ENCODE data around the gene SLC6A7. TPM values are rescaled to one million over a fixed set of nuclear protein-coding genes. Genes with fewer than 3 reads are reported as not detected.

The SLC6A7 gene
- total RNA-seq, 1 experiment from 2014 or later: not detected

- H3K36me3 Mint-ChIP-seq (ENCODE audit: insufficient read depth, unreplicated experiment): peaks cover 5% of the 10 kb centered on the region
- no peak for DNase-seq
- H3K4me3 Mint-ChIP-seq (ENCODE audit: low read depth, unreplicated experiment): no peak overlapping the region
- no peak overlapping the region for H3K27ac Mint-ChIP-seq (ENCODE audit: unreplicated experiment)
- no peaks in the 10 kb centered on the region for H3K9me3 Mint-ChIP-seq (ENCODE audit: low read depth, unreplicated experiment)
- no TSS peak for BruUV-seq (replicated peaks)
- peaks cover 8% of the 10 kb centered on the region for H3K4me1 Mint-ChIP-seq (ENCODE audit: low read depth, unreplicated experiment)
- CTCF ChIA-PET: interaction anchor here (0.6 to 1.4 kb wide), 2 partner anchors 11 to 737 kb away, joined by 3 to 6 read pairs; no protein-coding TSS in a partner anchor
- TF ChIP-seq CTCF (IDR thresholded peaks at IDR 0.05; ENCODE audit: unreplicated experiment): no peak
- H3K27me3 Mint-ChIP-seq (ENCODE audit: unreplicated experiment): peaks cover 33% of the 10 kb centered on the region
- intact Hi-C loops (cut with micrococcal nuclease; ENCODE audit: unreplicated experiment): no loop called here
Observed at GRCh38 chr5:150146235-150146634, 43.6 kb upstream of the SLC6A7 start.

- no peak for DNase-seq
- H3K36me3 Mint-ChIP-seq (ENCODE audit: insufficient read depth, unreplicated experiment): peaks cover 5% of the 10 kb centered on the region
- CTCF ChIA-PET: no interaction called here
- no peak overlapping the region for H3K27ac Mint-ChIP-seq (ENCODE audit: unreplicated experiment)
- no peak overlapping the region for H3K4me3 Mint-ChIP-seq (ENCODE audit: low read depth, unreplicated experiment)
- no TSS peak for BruUV-seq (replicated peaks)
- intact Hi-C loops (cut with micrococcal nuclease; ENCODE audit: unreplicated experiment): no loop called here
- H3K27me3 Mint-ChIP-seq (ENCODE audit: unreplicated experiment): peaks cover 35% of the 10 kb centered on the region
- peaks cover 8% of the 10 kb centered on the region for H3K4me1 Mint-ChIP-seq (ENCODE audit: low read depth, unreplicated experiment)
- H3K9me3 Mint-ChIP-seq (ENCODE audit: low read depth, unreplicated experiment): no peaks in the 10 kb centered on the region
- TF ChIP-seq CTCF (IDR thresholded peaks at IDR 0.05; ENCODE audit: unreplicated experiment): no peak
Observed at GRCh38 chr5:150146862-150147601, 42.8 kb upstream of the SLC6A7 start.

- H3K27me3 Mint-ChIP-seq (ENCODE audit: unreplicated experiment): peaks cover 42% of the 10 kb centered on the region
- intact Hi-C loops (cut with micrococcal nuclease; ENCODE audit: unreplicated experiment): no loop called here
- H3K4me1 Mint-ChIP-seq (ENCODE audit: low read depth, unreplicated experiment): peaks cover 8% of the 10 kb centered on the region
- no TSS peak for BruUV-seq (replicated peaks)
- no peak for DNase-seq
- CTCF ChIA-PET: no interaction called here
- H3K9me3 Mint-ChIP-seq (ENCODE audit: low read depth, unreplicated experiment): no peaks in the 10 kb centered on the region
- H3K27ac Mint-ChIP-seq (ENCODE audit: unreplicated experiment): no peak overlapping the region
- TF ChIP-seq CTCF (IDR thresholded peaks at IDR 0.05; ENCODE audit: unreplicated experiment): no peak
- no peak overlapping the region for H3K4me3 Mint-ChIP-seq (ENCODE audit: low read depth, unreplicated experiment)
- H3K36me3 Mint-ChIP-seq (ENCODE audit: insufficient read depth, unreplicated experiment): peaks cover 5% of the 10 kb centered on the region
Observed at GRCh38 chr5:150147670-150148069, 42.2 kb upstream of the SLC6A7 start.

GRCh38 chr5:150148117-150148927 lies 41.5 kb upstream of the SLC6A7 start:
- CTCF ChIA-PET: no interaction called here
- no peak for TF ChIP-seq CTCF (IDR thresholded peaks at IDR 0.05; ENCODE audit: unreplicated experiment)
- intact Hi-C loops (cut with micrococcal nuclease; ENCODE audit: unreplicated experiment): no loop called here

More at GRCh38 chr5:150148117-150148927, 41.5 kb upstream of the SLC6A7 start:
- no peak for DNase-seq
- Mint-ChIP-seq H3K4me3 (ENCODE audit: low read depth, unreplicated experiment) (no peak overlapping the region), H3K4me1 (ENCODE audit: low read depth, unreplicated experiment) (peaks cover 2% of the 10 kb centered on the region), H3K27ac (ENCODE audit: unreplicated experiment) (no peak overlapping the region), H3K36me3 (ENCODE audit: insufficient read depth, unreplicated experiment) (peaks cover 5% of the 10 kb centered on the region), H3K9me3 (ENCODE audit: low read depth, unreplicated experiment) (no peaks in the 10 kb centered on the region), H3K27me3 (ENCODE audit: unreplicated experiment) (peaks cover 48% of the 10 kb centered on the region)
- BruUV-seq (replicated peaks): no TSS peak
